Fibroblast of lung (primary cell): ENCODE results near the gene CAPZB.

ENCODE experiments used
- CTCF ChIP-seq, 2 donors: IDR thresholded peaks in 1 of 2; conservative IDR thresholded peaks in 1 of 2; 1 replicate in 1 of 2; 2 replicates in 1 of 2; pipeline ENCODE4 v1.5.1; 2011 to 2012; ENCODE audit warnings: low read length in 2 of 2, control low read depth in 1 of 2, inconsistent platforms in 1 of 2, low read depth in 1 of 2, mild to moderate bottlenecking in 1 of 2
- EZH2 ChIP-seq: IDR thresholded peaks from 2 replicates; pipeline ENCODE4 v1.5.1; 2012; ENCODE audit warnings: low read length, control low read depth, mild to moderate bottlenecking; ENCODE audit errors: missing control alignments

- no peak for TF ChIP-seq CTCF (conservative IDR thresholded peaks at IDR 0.05 in 1 of 2, IDR thresholded peaks at IDR 0.05 in 1 of 2; ENCODE audit: low read depth in 1 of 2, low read length in 2 of 2)
- TF ChIP-seq EZH2: no peak
Observed at GRCh38 chr1:19400192-19400611, 85.1 kb downstream of the CAPZB start.
